ENCODE results near the gene FRMD5.
A peak's percentile ranks its signal among the peaks of the same experiment; 100 is the strongest.
"Not testable (repeated sequence)": the region's sequence is repeated elsewhere in the genome, so short reads cannot be mapped to it uniquely, and the experiment has no call there.

Gene FRMD5

DNA sequence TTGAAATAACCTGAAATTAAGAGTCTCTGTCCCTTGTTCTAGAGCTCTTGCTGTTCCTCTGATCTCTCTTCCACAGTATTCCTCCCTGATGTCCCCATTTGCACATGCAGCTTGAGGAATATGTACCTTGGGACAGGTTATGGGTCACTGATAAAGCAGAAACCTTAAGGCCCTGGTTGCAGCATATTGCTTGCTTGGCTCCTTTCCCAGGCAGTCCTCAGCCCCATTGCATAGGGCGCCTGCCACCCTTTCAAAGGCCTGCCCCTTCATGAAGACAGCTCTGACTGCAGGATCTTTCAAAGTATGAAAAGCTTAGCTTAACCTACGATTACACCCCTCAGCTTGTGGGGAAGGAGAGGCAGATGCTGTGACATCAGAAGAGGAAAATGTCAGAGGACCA is 316.6 kb downstream of the FRMD5 start:
- no peak overlapping the region for H3K4me3 Mint-ChIP-seq
- DNase-seq (no peak), ATAC-seq (no peak)
- no peak overlapping the region for H3K27ac Mint-ChIP-seq
- H3K4me1 Mint-ChIP-seq = no peaks in the 10 kb centered on the region
- H3K9me3 Mint-ChIP-seq = no peaks in the 10 kb centered on the region
- H3K27me3 Mint-ChIP-seq = no peaks in the 10 kb centered on the region

DNA sequence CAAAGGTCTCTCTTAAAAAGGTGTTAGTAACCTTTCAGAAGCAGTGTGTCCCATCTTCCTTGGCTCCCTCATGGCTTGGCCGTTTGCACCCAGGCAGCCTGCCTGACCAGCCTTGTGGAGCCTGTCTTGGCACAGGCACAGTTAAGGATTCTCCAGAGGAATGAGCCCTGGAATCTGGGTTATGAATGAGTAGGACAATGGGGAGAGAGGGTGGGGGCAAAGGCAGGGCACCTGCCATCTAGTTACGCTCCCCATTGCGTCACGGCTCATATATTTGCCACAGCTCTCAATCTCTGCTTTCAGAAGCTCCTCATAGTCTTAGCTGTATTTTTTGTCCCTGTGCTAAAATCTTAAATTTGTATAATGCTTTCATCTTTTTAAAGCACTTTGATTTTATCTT is 317.7 kb downstream of the FRMD5 start:
- DNase-seq = no peak
- ATAC-seq = no peak
- Mint-ChIP-seq H3K27me3 (no peaks in the 10 kb centered on the region), H3K9me3 (no peaks in the 10 kb centered on the region), H3K27ac (peak overlapping the region in 1 of 2 donors; percentile 71), H3K4me3 (no peak overlapping the region), H3K4me1 (no peaks in the 10 kb centered on the region)

DNA sequence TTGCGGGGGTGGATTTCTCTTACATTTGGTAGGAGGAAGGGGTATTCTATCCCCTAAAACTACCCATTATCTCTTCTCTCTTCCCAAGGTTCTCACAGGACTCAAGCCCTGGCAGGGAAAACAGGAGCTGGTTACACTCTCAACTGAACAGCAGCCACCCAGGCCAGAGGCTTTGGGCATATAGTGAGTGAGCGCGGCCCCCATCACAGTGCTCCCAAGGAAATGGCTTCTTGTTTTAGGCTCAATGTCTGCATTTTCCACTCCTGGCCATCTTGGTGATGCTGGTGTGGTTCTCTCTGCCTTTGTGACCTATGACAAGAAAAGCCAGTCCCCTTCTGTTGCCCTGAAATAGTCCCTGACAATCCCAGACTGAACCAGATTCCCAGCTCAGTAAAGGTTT is 318.2 kb downstream of the FRMD5 start:
- H3K9me3 Mint-ChIP-seq = no peaks in the 10 kb centered on the region
- no peaks in the 10 kb centered on the region for H3K4me1 Mint-ChIP-seq
- no peak for ATAC-seq
- no peak overlapping the region for H3K4me3 Mint-ChIP-seq
- no peak overlapping the region for H3K27ac Mint-ChIP-seq
- no peaks in the 10 kb centered on the region for H3K27me3 Mint-ChIP-seq
- no peak for DNase-seq

DNA sequence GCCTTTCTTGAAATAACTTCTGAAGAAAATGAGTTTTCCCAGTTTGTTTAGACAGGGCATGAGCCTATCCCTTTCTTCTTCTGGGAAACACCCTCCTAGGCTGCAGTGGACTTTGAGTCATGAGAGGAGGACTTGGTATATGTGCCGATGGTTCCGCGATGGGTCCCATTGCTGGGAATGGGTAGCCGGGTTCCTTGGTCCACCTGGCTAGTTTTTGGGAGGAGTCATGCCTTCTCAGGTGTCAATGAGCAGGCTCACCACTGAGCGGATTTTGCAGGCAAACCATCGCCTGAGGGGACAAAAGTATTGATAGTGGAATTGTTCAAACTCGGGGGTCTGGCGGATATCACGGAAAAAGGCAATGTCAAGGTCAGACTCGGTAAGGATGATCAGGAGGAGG is 321.4 kb downstream of the FRMD5 start:
- Mint-ChIP-seq H3K27me3 (no peaks in the 10 kb centered on the region), H3K27ac (no peak overlapping the region), H3K4me3 (no peak overlapping the region), H3K4me1 (no peaks in the 10 kb centered on the region), H3K9me3 (no peaks in the 10 kb centered on the region)
- DNase-seq = no peak
- ATAC-seq = no peak

DNA sequence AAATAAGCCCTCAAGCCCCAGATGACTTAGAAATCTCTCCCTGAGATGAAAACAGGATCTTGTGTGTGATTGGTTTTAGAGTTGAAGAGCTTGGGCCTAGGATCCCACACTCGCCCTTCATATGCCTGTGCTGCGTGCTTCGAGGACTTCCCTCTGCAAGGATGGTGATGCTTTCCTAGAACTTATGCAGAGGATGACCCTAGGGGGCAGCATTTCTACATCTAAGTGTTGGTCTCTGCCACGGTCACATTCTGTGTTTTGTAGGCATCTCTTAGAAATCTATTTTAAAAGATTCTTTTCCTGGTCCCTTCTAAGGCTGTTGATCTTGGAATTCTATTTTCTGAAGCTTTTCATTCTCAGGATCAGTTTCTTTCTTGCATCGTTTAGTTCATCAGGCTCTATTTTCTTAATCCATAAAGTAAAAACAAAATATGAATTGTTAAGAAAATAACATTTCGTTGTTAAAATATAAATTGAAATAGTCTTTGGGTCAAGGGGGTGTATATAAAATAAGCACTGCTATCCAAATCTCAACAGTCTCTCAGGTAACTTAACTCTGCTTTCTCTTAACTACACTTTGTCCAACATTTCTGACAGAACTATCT is 322.6 kb downstream of the FRMD5 start:
- DNase-seq (no peak), ATAC-seq (no peak)
- H3K9me3 Mint-ChIP-seq = no peaks in the 10 kb centered on the region
- no peak overlapping the region for H3K27ac Mint-ChIP-seq
- H3K4me1 Mint-ChIP-seq = no peaks in the 10 kb centered on the region
- no peaks in the 10 kb centered on the region for H3K27me3 Mint-ChIP-seq
- no peak overlapping the region for H3K4me3 Mint-ChIP-seq

DNA sequence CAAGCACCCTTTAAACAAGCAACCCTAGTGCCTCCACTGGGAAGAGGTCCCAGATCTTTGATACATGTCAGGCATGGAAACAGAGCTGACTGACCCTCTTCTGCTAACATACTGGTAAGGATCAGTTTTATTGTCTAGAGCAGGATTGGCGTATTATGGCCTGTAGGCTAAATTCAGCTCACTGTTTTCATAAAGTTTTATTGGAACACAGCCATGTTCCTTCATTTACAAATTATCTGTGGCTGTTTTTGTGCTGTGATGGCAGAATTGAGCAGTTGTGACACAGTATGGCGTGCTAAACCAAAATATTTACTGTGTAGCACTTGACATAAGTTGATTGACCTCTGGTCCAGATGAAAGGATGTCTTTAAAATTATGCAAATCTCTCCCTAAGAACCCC is 323.2 kb downstream of the FRMD5 start:
- Mint-ChIP-seq H3K4me1 (no peaks in the 10 kb centered on the region), H3K4me3 (no peak overlapping the region), H3K27ac (no peak overlapping the region), H3K27me3 (no peaks in the 10 kb centered on the region), H3K9me3 (no peaks in the 10 kb centered on the region)
- ATAC-seq = no peak
- no peak for DNase-seq

DNA sequence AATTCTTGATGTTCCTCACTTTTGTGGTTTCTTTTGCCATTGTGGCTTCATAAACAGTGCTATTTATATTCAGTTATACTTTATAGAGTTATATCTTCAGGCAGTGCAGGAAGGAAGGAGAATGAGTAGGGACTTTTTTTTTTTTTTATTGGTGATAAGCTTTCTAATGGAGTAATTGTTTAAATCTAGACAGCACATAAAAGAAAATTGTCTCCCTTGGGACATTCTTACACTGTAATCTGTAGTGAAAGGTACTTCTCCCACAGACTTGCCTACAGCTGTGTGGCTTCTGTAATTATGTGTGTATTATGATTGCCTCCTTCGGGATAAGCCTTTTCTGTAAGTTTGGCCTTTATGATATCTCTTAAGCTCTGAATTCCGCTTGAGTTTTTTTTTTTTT is 326.7 kb downstream of the FRMD5 start:
- DNase-seq (no peak), ATAC-seq (no peak)
- Mint-ChIP-seq H3K9me3 (no peaks in the 10 kb centered on the region), H3K27ac (no peak overlapping the region), H3K4me3 (no peak overlapping the region), H3K27me3 (no peaks in the 10 kb centered on the region), H3K4me1 (no peaks in the 10 kb centered on the region)

DNA sequence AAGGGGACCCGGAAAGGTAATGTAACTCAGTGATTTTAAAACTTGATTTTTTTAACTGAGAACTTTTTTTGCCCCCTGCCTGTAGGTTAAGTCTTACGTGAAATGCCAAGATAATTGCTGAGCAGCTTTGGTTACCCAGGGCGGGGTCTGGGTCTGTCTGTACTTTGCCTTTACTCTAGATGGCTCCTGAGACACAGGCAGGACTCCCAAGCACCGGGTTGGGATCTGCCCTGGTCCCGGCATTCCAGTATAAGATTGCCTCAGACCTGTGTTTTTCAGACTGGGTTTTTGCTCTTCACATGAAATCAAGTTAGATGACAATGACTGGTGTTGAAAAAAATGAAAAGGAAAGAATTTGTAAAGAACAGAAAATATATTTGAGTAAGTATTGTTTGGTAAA is 328.0 kb downstream of the FRMD5 start:
- DNase-seq = no peak
- Mint-ChIP-seq H3K27me3 (no peaks in the 10 kb centered on the region), H3K27ac (no peak overlapping the region), H3K4me1 (no peaks in the 10 kb centered on the region), H3K4me3 (no peak overlapping the region), H3K9me3 (no peaks in the 10 kb centered on the region)
- no peak for ATAC-seq

DNA sequence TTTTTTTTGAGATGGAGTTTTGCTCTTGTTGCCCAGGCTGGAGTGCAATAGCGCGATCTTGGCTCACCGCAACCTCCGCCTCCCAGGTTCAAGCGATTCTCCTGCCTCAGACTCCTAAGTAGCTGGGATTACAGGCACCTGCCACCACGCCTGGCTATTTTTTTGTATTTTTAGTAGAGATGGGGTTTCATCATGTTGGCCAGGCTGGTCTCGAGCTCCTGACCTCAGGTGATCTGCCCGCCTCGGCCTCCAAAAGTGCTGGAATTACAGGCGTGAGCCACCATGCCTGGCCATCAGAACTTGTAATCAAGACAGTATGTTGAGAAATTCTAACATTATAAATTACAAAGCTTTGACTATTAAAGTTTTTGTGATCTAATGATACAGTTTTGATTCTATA is 328.4 kb downstream of the FRMD5 start:
- ATAC-seq = not testable (repeated sequence)

DNA sequence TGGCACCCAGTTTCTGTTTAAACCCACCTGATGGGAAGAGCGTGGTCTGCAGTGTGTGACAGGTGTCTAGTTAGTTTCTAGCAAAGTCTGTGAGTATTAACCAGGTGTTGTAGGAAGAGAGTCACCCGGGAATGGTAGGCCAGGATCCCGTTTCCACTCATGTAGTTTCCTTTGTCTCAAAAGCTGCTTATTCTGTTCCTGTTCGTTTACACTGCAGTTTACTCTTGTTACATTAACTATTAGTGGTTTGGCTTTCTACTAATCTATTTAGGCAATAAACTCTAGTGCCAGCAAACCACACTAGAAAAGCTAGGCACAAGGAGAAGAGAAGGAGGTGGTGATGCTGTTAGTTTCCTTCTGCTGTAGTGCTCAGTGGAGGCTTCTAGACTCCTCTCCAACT is 335.5 kb downstream of the FRMD5 start:
- no peak overlapping the region for H3K27ac Mint-ChIP-seq
- no peaks in the 10 kb centered on the region for H3K9me3 Mint-ChIP-seq
- H3K27me3 Mint-ChIP-seq = no peaks in the 10 kb centered on the region
- no peak overlapping the region for H3K4me3 Mint-ChIP-seq
- no peak for ATAC-seq
- no peak for DNase-seq
- no peaks in the 10 kb centered on the region for H3K4me1 Mint-ChIP-seq

More for the DNA sequence above, 328.4 kb downstream of the FRMD5 start:
- not testable (repeated sequence) for H3K4me1 Mint-ChIP-seq, DNase-seq, H3K27me3 Mint-ChIP-seq, H3K27ac Mint-ChIP-seq, H3K9me3 Mint-ChIP-seq, H3K4me3 Mint-ChIP-seq

DNA sequence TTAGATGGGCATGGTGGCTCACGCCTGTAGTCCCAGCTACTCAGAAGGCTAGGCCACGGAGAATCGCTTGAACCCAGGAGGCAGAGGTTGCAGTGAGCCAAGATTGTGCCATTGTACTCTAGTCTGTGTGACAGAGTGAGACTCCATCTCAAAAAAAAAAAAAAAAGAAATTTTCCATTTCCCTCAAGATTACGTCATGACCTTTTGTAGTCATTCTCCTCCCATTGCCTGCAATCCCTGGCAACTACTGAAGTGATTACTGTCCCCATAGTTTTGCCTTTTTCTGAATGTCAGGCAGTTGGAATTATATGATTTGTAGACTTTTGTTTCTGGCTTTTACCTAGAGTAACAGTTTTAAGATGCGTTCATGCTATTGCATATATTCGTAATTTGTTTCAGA is 340.3 kb downstream of the FRMD5 start:
- no peak for ATAC-seq
- H3K9me3 Mint-ChIP-seq = no peaks in the 10 kb centered on the region
- H3K27me3 Mint-ChIP-seq = no peaks in the 10 kb centered on the region
- no peak overlapping the region for H3K4me3 Mint-ChIP-seq
- no peak for DNase-seq
- H3K4me1 Mint-ChIP-seq = no peaks in the 10 kb centered on the region
- no peak overlapping the region for H3K27ac Mint-ChIP-seq

DNA sequence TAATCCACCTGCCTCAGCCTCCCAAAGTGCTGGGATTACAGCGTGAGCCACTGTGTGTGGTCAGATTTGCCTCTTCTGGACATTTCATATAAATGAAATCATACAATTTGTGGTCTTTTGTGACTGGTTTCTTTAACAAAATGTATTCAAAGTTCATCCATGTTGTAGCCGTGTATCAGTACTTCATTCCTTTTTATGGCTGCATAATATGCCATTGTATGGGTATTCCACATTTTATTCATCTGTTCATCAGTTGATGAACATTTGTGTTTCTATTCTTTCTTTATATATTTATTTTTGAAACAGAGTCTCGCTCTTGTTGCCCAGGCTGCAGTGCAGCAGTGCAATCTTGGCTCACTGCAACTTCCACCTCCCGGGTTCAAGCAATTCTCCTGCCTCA is 342.5 kb downstream of the FRMD5 start:
- Mint-ChIP-seq H3K27me3 (no peaks in the 10 kb centered on the region), H3K4me3 (no peak overlapping the region)

DNA sequence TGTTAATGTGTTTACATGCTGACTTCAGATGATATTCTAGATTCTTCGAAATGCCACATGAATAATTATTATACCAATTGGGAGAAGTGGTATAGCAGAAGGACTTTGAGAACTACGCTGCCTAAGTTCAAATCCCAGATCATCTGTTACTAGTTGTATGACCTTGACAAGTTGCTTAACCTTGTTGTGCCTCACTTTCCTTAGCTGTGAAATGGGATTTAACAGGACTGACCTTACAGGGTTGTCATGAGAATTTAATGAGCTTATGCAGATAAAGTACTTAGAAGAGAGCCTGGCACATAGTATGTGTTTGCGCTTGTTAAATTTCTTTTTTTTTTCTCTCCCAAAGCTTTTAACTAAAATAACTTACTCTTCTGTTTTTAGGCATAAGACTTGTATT is 343.8 kb downstream of the FRMD5 start:
- Mint-ChIP-seq H3K27ac (no peak overlapping the region), H3K27me3 (no peaks in the 10 kb centered on the region), H3K4me1 (no peaks in the 10 kb centered on the region), H3K9me3 (no peaks in the 10 kb centered on the region), H3K4me3 (no peak overlapping the region)
- ATAC-seq = no peak
- no peak for DNase-seq

More for the DNA sequence above, 342.5 kb downstream of the FRMD5 start:
- Mint-ChIP-seq H3K27ac (no peak overlapping the region), H3K9me3 (no peaks in the 10 kb centered on the region), H3K4me1 (no peaks in the 10 kb centered on the region)
- DNase-seq (no peak), ATAC-seq (no peak)

DNA sequence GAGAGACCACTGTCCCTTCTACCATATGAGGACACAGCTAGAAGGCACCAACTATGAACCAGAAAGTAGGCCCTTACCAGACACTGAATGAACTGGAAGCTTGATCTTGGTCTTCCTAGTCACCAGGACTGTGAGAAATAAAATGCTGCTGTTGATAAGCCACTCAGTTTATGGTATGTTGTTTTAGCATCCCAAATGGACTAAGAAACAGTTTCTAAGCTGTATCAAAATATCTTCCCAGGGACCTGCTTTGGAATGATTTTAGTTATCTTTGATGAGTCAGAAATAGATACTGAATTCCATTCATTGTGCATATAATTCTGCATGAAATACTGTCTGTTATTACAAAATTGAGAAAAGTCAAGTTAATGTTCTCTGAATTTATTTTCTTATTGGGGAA is 349.6 kb downstream of the FRMD5 start:
- Mint-ChIP-seq H3K27ac (no peak overlapping the region), H3K4me1 (no peaks in the 10 kb centered on the region)
- no peak for ATAC-seq

DNA sequence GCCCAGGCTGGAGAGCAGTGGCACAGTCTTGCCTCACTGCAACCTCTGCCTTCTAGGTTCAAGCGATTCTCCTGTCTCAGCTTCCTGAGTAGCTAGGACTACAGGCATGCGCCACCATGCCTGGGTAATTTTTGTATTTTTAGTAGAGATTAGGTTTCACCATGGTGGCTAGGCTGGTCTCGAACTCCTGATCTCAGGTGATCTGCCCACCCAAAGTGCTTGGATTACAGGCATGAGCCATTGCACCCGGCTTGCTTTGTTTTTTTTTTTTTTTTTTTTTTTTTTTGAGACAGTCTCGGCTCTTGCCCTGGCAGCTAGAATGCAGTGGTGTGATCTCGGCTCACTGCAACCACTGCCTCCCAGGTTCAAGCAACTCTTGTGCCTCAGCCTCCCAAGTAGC is 362.6 kb downstream of the FRMD5 start:
- H3K27ac Mint-ChIP-seq, H3K9me3 Mint-ChIP-seq, DNase-seq, H3K4me3 Mint-ChIP-seq, ATAC-seq, H3K27me3 Mint-ChIP-seq: not testable (repeated sequence)
- H3K4me1 Mint-ChIP-seq = peaks cover 52% of the 10 kb centered on the region

More for the DNA sequence above, 349.6 kb downstream of the FRMD5 start:
- DNase-seq = no peak
- Mint-ChIP-seq H3K27me3 (no peaks in the 10 kb centered on the region), H3K9me3 (no peaks in the 10 kb centered on the region), H3K4me3 (no peak overlapping the region)

DNA sequence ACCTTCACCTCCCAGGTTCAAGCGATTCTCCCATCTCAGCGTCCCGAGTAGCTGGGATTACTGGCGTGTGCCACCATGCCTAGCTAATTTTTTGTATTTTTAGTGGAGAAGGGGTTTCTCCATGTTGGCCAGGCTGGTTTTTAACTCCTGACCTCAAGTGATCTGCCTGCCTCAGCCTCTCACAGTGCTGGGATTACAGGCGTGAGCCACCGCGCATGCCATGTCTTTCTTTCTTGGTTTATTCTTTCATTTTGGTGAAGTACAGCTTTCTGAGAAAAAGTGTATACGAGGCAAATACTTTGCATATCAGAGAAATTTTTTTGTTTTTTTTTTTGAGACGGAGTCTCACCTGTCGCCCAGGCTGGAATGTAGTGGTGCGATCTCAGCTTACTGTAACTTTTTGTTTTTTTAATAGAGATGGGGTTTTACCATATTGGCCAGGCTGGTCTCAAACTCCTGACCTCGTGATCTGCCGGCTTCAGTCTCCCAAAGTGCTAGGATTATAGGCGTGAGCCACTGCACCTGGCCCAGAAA is 363.5 kb downstream of the FRMD5 start:
- ATAC-seq, H3K27ac Mint-ChIP-seq, H3K9me3 Mint-ChIP-seq, DNase-seq, H3K27me3 Mint-ChIP-seq: not testable (repeated sequence)
- Mint-ChIP-seq H3K4me3 (peak overlapping the region; percentile 23 to 29), H3K4me1 (peaks cover 53% of the 10 kb centered on the region)

DNA sequence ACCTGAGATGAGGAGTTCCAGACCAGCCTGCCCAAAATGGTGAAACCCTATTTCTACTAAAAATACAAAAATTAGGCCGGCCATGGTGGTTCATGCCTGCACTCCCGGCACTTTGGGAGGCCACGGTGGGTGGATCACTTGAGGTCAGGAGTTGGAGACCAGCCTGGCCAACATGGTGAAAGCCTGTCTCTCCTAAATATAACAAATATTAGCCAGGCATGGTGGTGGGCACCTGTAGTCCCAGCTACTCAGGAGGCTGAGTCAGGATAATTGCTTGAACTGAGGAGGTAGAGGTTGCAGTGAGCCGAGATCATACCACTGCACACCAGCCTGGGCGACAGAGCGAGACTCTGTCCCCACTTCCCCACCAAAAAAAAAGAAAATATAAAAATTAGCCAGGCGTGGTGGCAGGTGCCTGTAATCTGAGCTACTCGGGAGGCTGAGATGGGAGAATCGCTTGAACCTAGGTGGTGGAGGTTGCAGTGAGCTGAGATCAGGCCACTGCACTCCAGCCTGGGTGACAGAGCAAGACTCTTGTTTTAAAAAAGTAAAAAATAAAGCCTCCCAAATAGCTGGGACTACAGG is 364.3 kb downstream of the FRMD5 start:
- not testable (repeated sequence) for ATAC-seq, DNase-seq, H3K27ac Mint-ChIP-seq, H3K27me3 Mint-ChIP-seq, H3K9me3 Mint-ChIP-seq, H3K4me3 Mint-ChIP-seq
- peaks cover 61% of the 10 kb centered on the region for H3K4me1 Mint-ChIP-seq

Data from stimulated activated naive CD8-positive, alpha-beta T cell treated with anti-CD3 and anti-CD28 coated beads, Interleukin-15, amount 100 ng/mL, for 72 hours (primary cell).